NCI-H345 treated with DMSO at 0.1 percent for 48 hours (cell line): ENCODE results near the gene ZNF486.
"Not testable (repeated sequence)": the region's sequence is repeated elsewhere in the genome, so short reads cannot be mapped to it uniquely, and the experiment has no call there.

Source experiments
- DNase-seq: peaks from one replicate; lab custom pipeline; 2025; ENCODE audit not compliant: unreplicated experiment; lab: John Stamatoyannopoulos, UW

ZNF486 gene

GRCh38 chr19:20167020-20167644 lies at the start of gene ZNF486:
Gene ZNF486, plus strand, starts transcription at chr19:20167214. Its CDS starts 117 bp downstream, at chr19:20167331.
- DNase-seq: no peak

GRCh38 chr19:20118064-20118839 lies 48.8 kb upstream of the ZNF486 start:
- DNase-seq: not testable (repeated sequence)

DNA sequence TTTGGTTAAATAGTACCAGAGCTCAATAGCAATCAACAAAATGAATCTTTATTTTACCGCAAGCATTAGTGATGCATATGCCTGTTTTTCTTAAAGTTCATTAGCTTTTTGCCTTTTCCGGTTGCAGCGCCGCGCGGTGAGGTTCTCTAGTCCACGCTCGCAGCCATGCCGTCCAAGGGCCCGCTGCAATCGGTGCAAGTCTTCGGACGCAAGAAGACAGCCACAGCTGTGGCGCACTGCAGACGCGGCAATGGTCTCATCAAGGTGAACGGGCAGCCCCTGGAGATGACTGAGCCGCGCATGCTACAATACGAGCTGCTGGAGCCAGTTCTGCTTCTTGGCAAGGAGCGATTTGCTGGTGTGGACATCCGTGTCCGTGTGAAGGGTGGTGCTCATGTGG lies 42.1 kb upstream of the ZNF486 start:
- DNase-seq: no peak

DNA sequence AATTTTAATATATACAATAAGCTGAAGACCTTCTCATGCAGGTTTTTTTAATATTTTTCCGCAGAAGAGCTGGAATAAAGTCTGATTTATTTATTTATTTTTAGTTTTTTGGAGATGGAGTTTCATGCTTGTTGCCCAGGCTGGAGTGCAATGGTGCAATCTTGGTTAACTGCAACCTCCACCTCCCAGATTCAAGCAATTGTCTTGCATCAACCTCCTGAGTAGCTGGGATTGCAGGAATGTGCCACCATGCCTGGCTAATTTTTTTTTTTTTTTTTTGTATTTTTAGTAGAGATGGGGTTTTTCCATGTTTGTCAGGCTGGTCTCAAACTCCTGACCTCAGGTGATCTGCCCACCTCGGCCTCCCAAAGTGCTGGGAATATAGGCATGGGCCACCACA lies 34.1 kb upstream of the ZNF486 start:
- DNase-seq: not testable (repeated sequence)

DNA sequence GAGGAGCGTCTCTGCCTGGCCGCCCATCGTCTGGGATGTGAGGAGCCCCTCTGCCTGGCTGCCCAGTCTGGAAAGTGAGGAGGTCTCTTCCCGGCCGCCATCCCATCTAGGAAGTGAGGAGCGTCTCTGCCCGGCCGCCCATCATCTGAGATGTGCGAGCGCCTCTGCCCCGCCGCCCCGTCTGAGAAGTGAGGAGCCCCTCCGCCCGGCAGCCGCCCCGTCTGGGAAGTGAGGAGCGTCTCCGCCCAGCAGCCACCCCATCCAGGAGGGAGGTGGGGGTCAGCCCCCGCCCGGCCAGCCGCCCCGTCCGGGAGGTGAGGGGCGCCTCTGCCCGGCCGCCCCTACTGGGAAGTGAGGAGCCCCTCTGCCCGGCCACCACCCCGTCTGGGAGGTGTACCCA lies 29.3 kb upstream of the ZNF486 start:
- DNase-seq: not testable (repeated sequence)

GRCh38 chr19:20151617-20152145 lies 15.3 kb upstream of the ZNF486 start:
- no peak for DNase-seq

DNA sequence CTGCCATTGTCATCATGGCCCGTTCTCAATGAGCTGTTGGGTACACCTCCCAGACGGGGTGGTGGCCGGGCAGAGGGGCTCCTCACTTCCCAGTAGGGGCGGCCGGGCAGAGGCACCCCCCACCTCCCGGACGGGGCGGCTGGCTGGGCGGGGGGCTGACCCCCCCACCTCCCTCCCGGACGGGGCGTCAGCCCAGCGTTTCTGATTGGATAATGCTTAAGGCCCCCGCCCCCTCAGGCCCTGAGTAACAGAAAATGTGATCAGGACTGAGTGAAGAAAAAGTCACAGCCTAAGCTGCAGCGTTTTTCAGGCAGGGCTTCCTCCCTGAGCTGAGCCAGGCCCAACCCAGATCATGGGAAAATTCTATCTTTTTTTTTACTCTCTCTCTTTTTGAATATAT lies 14.5 kb upstream of the ZNF486 start:
- DNase-seq: not testable (repeated sequence)

- no peak for DNase-seq
Measured at GRCh38 chr19:20153281-20153680, 13.7 kb upstream of the ZNF486 start.

GRCh38 chr19:20154636-20155035 lies 12.4 kb upstream of the ZNF486 start:
- DNase-seq: no peak

DNA sequence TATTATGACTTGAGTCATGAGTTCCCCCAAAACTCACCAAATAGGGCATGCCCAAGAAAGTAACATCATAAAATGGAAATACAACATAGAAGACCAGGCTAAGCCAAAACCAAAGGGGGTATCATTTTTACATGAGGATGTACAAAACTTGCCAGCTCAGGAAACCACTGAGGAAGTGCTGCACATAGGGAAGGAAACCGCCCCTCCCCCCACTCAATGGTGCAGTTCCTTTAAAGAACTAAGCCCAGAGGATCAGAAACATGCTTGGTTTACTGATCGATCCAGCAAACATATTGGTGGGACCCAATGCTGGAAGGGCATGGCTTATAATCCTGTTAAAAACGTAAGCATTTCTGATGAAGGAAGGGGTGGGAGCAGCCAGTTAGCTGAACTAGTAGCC lies 4.2 kb upstream of the ZNF486 start:
- no peak for DNase-seq

DNA sequence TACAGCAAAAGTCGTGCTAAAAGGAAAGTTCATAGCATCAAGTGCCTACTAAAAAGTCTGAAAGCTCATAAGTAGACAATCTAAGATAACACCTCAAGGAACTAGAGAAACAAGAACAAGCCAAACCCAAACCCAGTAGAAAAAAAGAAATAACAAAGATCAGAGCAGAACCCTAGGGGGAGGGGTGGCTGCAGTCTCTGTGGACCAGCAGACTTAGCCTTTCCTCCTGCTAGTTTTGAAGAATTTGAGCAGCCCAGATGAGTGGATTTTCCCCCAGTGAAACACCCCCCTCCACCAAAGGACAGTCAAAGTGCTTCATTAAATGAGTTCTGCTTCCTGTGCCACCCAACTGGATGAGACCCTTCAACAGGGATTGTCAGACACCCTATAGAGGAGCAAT lies 2.6 kb upstream of the ZNF486 start:
- no peak for DNase-seq

DNA sequence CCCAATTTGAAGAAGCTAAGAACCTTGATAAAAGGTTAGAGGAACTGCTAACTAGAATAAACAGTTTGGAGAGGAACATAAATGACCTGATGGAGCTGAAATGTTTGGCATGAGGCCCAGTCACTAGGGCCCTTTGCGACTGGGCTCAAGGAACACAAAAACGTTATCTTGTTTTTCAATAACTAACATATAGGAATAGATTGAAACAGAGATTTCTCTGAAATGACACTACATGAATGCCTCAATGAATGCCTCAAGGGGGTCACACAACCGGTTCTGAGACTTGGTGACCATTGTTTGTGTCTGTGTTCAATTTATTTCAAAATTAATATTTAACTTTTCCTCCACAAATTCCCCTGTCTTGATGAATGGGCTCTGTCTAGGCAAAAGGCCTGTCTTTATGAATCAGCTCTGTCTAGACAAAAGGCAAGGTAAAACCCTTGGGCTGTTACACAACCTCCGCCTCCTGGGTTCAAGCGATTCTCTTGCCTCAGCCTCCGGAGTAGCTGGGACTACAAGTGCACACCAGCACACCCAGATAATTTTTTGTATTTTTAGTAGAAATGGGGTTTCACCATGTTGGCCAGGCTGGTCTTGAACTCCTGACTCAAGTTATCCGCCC lies 932 bp upstream of the ZNF486 start:
- no peak for DNase-seq

GRCh38 chr19:20167651-20168122 lies 673 bp downstream of the ZNF486 start:
- DNase-seq: no peak

DNA sequence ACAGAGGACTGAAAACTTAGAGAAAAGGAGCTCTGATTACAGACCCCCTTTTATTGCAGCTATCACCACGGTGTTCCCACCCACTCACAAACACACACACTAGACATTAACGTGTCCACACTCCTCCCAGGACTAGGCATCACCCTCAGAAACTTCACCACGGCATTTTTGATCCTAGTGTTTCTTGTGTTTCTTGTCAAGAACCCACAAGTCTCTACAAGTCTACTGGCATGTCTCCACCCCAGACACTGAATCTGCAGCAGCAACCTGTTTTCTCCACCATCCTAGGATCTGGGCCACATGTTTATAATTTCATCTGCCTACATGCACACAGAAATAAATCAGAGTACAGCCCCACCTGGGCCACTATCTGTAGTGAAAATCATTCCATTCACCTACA lies 4.3 kb downstream of the ZNF486 start:
- DNase-seq: no peak

GRCh38 chr19:20175848-20176247 lies 8.8 kb downstream of the ZNF486 start:
- not testable (repeated sequence) for DNase-seq

DNA sequence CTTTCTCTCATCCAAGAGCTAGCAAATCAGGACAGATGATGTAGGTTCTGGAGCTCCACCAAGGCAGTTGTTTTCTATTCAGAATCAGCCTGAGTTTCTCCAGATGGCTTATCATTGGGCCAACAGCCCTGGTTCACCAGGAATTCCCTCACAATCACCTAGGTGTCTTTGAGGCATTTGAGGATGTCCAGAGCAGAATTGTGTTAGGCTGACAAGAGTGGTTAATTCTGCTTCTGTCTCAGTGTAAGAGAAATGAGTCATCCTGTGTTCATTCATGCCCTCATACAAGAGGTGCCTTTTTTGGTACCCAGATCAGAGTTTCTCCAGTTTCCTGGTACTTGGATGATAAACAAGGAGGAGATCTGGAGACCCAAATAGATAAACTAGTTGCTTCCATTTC lies 12.9 kb downstream of the ZNF486 start:
- not testable (repeated sequence) for DNase-seq

DNA sequence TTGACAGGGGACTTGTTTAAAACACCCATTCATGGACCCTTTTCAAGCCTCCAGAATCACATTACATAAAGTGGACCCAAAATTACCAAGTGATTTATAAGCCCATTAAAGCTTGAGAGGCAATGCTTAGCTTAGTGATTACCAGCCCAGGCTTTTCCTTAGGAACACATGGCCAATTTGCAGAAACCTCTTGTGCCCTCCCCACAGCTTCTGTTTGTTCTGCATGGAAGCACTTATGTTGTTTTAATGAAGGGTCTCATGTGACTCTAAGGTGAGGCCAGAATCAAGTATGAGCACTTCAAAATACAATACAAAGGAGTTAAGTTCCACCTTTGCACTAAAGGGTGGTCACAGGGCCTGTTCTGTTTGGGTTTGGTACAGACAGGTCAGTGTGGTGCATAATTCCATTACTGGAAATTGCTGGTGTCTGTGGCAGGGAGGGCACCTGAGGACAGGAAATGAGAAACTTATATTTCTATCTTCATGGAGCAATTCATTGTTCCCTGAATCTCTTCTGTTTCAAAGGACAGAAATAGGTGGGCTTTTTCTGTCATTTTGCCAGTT lies 15.3 kb downstream of the ZNF486 start:
- DNase-seq: no peak

GRCh38 chr19:20186174-20186573 lies 19.2 kb downstream of the ZNF486 start:
- DNase-seq: no peak

- DNase-seq: no peak
Measured at GRCh38 chr19:20197747-20198146, 30.7 kb downstream of the ZNF486 start.

- no peak for DNase-seq
Measured at GRCh38 chr19:20209051-20209450, 42.0 kb downstream of the ZNF486 start.

- not testable (repeated sequence) for DNase-seq
Measured at GRCh38 chr19:20214366-20214765, 47.4 kb downstream of the ZNF486 start.
